ENCODE data around the gene UCN2.

UCN2 gene

DNA sequence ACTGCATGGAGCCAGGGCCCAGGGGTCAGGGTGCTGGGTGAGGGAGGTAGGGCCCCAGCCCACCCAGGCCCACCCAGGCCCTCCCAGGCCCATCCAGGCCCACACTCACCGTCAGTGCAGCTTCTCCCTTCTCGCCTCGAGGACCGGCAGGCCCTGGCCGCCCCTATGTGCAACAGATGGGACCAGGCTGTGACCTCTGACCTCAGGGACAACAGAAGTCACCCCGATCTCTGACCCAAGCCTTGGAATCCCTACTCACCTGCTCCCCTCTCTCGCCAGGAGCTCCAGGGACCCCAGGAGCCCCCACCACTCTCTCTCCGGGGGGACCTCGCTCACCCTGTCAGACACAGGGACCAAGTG, 2.8 kb upstream of the UCN2 start:
- no peak overlapping the region for H3K27ac ChIP-seq
- TF ChIP-seq, protein P1, sequence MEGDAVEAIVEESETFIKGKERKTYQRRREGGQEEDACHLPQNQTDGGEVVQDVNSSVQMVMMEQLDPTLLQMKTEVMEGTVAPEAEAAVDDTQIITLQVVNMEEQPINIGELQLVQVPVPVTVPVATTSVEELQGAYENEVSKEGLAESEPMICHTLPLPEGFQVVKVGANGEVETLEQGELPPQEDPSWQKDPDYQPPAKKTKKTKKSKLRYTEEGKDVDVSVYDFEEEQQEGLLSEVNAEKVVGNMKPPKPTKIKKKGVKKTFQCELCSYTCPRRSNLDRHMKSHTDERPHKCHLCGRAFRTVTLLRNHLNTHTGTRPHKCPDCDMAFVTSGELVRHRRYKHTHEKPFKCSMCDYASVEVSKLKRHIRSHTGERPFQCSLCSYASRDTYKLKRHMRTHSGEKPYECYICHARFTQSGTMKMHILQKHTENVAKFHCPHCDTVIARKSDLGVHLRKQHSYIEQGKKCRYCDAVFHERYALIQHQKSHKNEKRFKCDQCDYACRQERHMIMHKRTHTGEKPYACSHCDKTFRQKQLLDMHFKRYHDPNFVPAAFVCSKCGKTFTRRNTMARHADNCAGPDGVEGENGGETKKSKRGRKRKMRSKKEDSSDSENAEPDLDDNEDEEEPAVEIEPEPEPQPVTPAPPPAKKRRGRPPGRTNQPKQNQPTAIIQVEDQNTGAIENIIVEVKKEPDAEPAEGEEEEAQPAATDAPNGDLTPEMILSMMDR (conservative IDR thresholded peaks at IDR 0.05): no peak
- TF ChIP-seq ZFX (IDR thresholded peaks at IDR 0.05): no peak

DNA sequence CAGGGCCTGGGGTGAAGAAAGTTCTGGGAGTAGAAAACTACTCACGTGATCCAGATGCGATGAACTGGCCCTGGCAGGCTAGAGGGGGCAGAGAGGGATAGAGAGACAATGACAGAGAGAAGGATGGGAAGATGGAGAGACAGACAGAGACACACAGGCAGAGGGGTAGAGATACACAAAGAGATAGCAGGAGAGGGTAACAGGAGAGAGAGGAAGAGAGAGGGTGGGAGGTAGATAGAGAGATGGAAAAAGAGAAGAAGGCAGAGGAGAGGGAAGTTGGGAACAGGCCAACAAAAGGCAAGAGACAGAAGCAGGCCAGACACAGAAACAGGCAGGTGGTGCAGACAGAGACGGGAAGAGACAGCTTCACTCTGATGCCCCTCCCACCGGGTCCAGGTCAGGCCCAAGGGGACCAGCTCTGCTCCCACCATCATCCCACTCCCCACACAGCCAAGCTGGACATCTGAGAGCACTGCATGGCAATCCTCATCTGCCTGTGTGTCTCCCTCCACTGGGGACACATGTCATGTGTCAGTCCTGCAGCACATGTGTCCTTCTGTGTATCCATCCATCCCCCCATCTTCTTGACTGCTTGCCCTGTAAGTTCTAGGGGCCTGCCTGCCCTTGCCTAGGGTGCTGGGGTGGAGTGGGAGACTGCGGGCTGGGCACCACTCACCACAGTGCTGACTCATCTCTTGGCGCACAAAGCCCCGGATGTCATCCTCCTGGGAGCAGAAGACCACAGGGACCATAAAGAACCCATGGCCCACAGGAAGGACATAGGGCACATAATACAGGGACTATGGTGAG, 2.2 kb upstream of the UCN2 start:
- H3K27ac ChIP-seq: no peak overlapping the region
- TF ChIP-seq ZFX (IDR thresholded peaks at IDR 0.05): no peak
- TF ChIP-seq, protein P1 (conservative IDR thresholded peaks at IDR 0.05): no peak

DNA sequence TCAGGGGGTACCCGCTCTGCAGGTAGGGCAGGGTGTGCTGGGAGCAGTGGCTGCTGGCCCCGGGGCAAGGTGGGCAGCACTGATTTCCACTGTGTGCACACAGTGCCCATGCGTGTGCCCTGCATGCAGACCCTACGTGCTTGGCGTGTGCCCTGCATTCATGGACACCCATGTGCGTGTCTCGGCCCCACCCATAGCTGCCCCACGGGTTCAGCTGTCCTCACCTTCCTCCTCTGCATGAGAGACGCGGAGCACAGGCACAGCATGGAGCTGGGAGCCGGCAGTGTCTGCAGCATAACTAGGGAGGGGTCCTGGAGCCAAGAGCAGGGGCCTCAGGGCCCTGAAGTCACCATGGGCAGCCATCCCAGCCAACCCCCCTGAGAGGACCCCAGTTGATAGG, 1.6 kb upstream of the UCN2 start:
- TF ChIP-seq, protein P1 (conservative IDR thresholded peaks at IDR 0.05): no peak
- TF ChIP-seq ZFX (IDR thresholded peaks at IDR 0.05): no peak
- H3K27ac ChIP-seq: no peak overlapping the region

DNA sequence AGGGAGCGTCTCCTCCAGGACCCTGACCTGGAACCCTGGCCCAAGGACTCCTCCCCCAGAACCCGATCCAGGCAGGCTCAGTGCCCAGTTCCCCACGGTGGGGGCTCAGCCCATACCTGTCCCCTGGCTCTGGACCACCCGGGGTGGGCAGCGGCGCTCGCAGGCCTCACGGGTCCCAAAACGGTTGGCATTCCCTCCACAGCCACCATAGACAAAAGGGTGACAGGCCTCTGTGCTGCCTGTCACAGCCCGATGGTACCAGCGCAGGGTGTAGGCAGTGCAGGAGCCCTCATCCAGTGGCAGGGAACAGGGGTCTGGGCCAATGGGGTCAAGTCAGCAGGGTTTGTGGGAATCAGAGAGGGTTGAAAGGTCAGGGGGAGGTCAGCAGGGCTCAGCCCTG, 1.1 kb upstream of the UCN2 start:
- TF ChIP-seq, protein P1 (conservative IDR thresholded peaks at IDR 0.05): no peak
- no peak for TF ChIP-seq ZFX (IDR thresholded peaks at IDR 0.05)
- no peak overlapping the region for H3K27ac ChIP-seq

DNA sequence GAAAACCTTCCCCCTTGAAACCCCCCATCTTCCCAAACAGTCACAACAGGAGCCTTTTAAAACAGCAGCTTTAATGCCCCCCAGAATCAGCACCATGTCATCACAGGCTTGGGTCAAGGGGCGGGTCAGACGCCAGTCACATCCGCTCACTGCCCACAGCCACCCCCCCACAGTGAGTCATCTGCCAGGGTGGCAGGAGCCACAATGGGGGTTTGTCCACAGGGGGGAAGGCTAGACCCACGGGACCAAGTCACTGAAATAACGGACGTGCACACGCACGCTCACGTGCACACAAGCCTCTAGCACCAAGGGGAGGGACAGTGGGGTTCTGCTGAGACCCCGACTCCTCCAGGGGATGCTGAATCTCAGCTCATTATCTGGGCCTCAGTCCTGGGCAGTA, 441 bp upstream of the UCN2 start:
- TF ChIP-seq, protein P1 (conservative IDR thresholded peaks at IDR 0.05): no peak
- TF ChIP-seq ZFX (IDR thresholded peaks at IDR 0.05): no peak
- no peak overlapping the region for H3K27ac ChIP-seq

GRCh38 chr3:48562367-48563095, 1.1 kb downstream of the UCN2 start:
- TF ChIP-seq ZFX (IDR thresholded peaks at IDR 0.05): no peak
- TF ChIP-seq, protein P1 (conservative IDR thresholded peaks at IDR 0.05): no peak
- H3K27ac ChIP-seq: no peak overlapping the region

DNA sequence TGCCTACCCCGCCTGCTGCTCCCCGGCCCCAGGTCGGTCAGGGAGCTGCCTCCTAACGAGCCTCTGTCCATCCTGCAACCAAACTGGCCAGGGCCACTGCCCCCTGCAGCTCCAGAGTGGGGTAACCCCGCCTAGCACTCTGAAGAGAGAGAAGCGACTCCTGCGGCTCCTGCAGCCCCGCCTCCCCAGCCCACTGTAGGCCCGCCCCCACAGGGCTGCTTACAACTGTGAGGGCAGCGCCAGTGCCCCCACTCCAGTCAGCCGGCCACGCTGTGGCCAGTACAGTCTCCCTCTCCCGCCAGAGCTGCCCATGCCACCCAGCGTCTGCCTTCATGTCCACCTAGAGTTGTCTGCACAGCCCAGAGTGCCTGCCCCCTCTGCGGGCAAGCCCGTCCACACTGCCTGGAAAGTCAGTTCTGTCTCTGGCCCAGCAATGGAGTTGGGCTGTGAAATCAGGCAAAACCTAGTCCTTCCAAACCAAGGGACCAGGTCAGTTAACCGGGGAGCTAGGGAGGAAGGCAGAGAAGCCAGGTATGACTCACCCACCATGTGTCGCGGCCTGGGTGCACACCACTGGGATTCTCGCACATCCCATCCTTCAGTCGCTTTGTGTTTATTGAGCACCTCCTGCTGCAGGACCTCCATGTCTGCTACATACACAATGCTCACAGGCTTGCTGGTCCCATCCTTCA, 2.4 kb downstream of the UCN2 start:
- TF ChIP-seq, protein P1 (conservative IDR thresholded peaks at IDR 0.05): no peak

More for the DNA sequence above, 2.4 kb downstream of the UCN2 start:
- no peak overlapping the region for H3K27ac ChIP-seq
